ENCODE data around the gene MYO1A.

Gene MYO1A

GRCh38 chr12:57049119-57049446, 846 bp downstream of the MYO1A start:
- Histone ChIP-seq H3K27ac (ENCODE audit: extremely low read depth, low read depth, low read length) (no peak overlapping the region), H3K36me3 (ENCODE audit: control insufficient read depth in 2 of 2, insufficient read depth in 1 of 2, low read length in 2 of 2) (no peaks in the 10 kb centered on the region), H3K4me1 (ENCODE audit: control insufficient read depth, insufficient read depth, low read length) (no peaks in the 10 kb centered on the region), H3K9me3 (ENCODE audit: control insufficient read depth, insufficient read depth, low read depth, low read length) (no peaks in the 10 kb centered on the region), H3K4me3 (ENCODE audit: low read depth, low read length) (no peak overlapping the region)
- CTCF ChIA-PET = interaction anchor here (0.6 to 4.3 kb wide), 6 partner anchors 11 to 93 kb away, joined by 3 to 15 read pairs (median 5); partner anchors contain the start of gene STAT6
- TF ChIP-seq ZNF223 (tag by site-specific recombination; IDR thresholded peaks at IDR 0.05) = no peak
- TF ChIP-seq TSHZ1 (tag by site-specific recombination; IDR thresholded peaks at IDR 0.05; ENCODE audit: borderline replicate concordance) = no peak
- TF ChIP-seq ZSCAN4 (tag by site-specific recombination; IDR thresholded peaks at IDR 0.05) = no peak
- TF ChIP-seq ZNF785 (tag by site-specific recombination; IDR thresholded peaks at IDR 0.05) = no peak
- no peak for TF ChIP-seq HOXD13 (CRISPR knock-in tag; IDR thresholded peaks at IDR 0.05; ENCODE audit: borderline replicate concordance)
- TF ChIP-seq SCRT2 (tag by site-specific recombination; IDR thresholded peaks at IDR 0.05) = no peak
- no peak for TF ChIP-seq ZNF121 (tag by site-specific recombination; IDR thresholded peaks at IDR 0.05)
- TF ChIP-seq KLF1 (tag by site-specific recombination; IDR thresholded peaks at IDR 0.05) = no peak
- TF ChIP-seq ZNF830 (tag by site-specific recombination; IDR thresholded peaks at IDR 0.05; ENCODE audit: low read depth) = no peak
- TF ChIP-seq ZNF426 (tag by site-specific recombination; IDR thresholded peaks at IDR 0.05) = no peak
- no peak for TF ChIP-seq ZNF18 (tag by site-specific recombination; IDR thresholded peaks at IDR 0.05)
- TF ChIP-seq GFI1B (tag by site-specific recombination; IDR thresholded peaks at IDR 0.05) = no peak
- no peak for TF ChIP-seq ZSCAN5A (tag by site-specific recombination; IDR thresholded peaks at IDR 0.05)
- TF ChIP-seq ZBTB11 (tag by site-specific recombination; conservative IDR thresholded peaks at IDR 0.05; ENCODE audit: low read depth) = no peak
- no peak for TF ChIP-seq ZNF16 (tag by site-specific recombination; IDR thresholded peaks at IDR 0.05; ENCODE audit: low read depth)
- no peak for TF ChIP-seq RBAK (tag by site-specific recombination; IDR thresholded peaks at IDR 0.05)
- POLR2A ChIA-PET = interaction anchor here (0.5 kb wide), 1 partner anchor 28 kb away, joined by 3 read pairs; no protein-coding TSS in a partner anchor

All from HEK293 (cell line).